Retinal pigment epithelial cell (primary cell): Measurements from ENCODE around the gene ZNF764.

Source experiments
- DNase-seq: peaks from one replicate; pipeline ENCODE4 v3.0.0-alpha.2; 2010; ENCODE audit warnings: low read depth
- H3K4me3 ChIP-seq: 2 replicates; pipeline ENCODE4 v1.5.1; 2011; ENCODE audit warnings: mild to moderate bottlenecking, low read length, control low read depth, moderate library complexity
- TF ChIP-seq, protein P1 (sequence below): conservative IDR thresholded peaks from 2 replicates; pipeline ENCODE4 v1.5.1; 2011; ENCODE audit warnings: low read depth, low read length, control low read depth, inconsistent platforms

The ZNF764 gene

DNA sequence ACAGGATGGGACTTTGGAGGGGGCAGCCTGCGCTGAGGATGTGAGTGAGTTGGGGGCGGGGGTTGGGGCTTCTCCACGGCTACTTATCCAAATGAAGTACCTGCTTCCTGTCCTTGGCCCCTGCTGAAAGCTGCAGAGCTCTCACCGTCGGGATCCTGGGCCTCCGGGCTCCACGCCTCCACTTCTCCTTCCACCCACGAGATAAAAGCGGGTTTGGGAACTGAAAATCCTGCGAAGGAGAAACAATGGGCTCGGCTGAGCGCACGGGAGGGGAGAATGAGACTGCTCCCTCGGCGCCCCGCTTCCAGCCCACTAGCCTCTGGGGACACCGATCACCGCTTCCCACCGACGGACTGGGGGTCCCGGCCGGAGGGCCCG is 26.8 kb upstream of the ZNF764 start:
- peak overlapping the region; percentile 57 for H3K4me3 ChIP-seq
- DNase-seq = no peak
- TF ChIP-seq, protein P1, sequence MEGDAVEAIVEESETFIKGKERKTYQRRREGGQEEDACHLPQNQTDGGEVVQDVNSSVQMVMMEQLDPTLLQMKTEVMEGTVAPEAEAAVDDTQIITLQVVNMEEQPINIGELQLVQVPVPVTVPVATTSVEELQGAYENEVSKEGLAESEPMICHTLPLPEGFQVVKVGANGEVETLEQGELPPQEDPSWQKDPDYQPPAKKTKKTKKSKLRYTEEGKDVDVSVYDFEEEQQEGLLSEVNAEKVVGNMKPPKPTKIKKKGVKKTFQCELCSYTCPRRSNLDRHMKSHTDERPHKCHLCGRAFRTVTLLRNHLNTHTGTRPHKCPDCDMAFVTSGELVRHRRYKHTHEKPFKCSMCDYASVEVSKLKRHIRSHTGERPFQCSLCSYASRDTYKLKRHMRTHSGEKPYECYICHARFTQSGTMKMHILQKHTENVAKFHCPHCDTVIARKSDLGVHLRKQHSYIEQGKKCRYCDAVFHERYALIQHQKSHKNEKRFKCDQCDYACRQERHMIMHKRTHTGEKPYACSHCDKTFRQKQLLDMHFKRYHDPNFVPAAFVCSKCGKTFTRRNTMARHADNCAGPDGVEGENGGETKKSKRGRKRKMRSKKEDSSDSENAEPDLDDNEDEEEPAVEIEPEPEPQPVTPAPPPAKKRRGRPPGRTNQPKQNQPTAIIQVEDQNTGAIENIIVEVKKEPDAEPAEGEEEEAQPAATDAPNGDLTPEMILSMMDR = no peak

DNA sequence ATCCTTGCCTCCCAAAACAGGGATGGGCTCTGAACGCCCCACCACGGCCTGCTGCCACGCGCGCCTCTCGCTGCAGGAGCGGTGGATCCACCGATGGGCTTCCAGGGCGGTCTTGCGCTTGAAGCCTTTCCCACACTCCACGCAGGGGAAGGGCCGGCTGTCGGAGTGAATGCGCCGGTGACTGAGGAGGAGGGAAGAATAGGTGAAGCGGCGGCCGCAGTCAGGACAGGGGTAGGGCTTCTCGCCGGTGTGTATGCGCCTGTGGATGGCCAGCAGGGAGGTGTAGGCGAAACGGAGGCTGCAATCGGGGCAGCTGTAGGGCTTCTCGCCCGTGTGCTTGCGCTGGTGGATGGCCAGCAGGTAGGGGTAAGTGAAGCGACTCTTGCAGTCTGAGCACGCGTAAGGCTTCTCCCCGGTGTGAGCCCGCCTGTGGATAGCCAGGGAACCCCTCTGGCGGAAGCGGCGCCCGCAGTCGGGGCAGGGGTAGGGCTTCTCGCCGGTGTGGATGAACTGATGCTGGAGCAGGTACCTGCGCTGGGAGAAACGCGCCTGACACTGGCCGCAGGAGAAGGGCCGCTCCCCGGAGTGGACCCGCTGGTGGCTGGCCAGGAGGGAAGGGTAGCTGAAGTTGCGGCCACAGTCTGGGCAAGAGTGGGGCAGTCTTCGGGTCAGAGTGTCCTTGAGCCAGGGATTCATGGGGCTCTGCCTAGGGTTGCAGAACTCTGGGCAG is 24.6 kb upstream of the ZNF764 start:
- no peak for DNase-seq
- H3K4me3 ChIP-seq = no peak overlapping the region
- TF ChIP-seq, protein P1 = no peak

GRCh38 chr16:30581457-30581856 is 23.3 kb upstream of the ZNF764 start:
- H3K4me3 ChIP-seq = no peak overlapping the region
- DNase-seq = no peak
- TF ChIP-seq, protein P1 = no peak

- H3K4me3 ChIP-seq = no peak overlapping the region
- TF ChIP-seq, protein P1 = no peak
- DNase-seq = no peak
These were observed 16.5 kb upstream of the ZNF764 start for GRCh38 chr16:30574678-30575077.

GRCh38 chr16:30571445-30572322 is 13.5 kb upstream of the ZNF764 start, which contains the start of gene ZNF688:
Gene ZNF688, minus strand, starts transcription at chr16:30571714. Its CDS starts 85 bp downstream, at chr16:30571629.
- peak; percentile 95 for DNase-seq
- H3K4me3 ChIP-seq = peak within 1 kb of the TSS; percentile 73
- TF ChIP-seq, protein P1 = no peak

- H3K4me3 ChIP-seq = peak overlapping the region; percentile 73
- no peak for DNase-seq
- TF ChIP-seq, protein P1 = no peak
These were observed 12.7 kb upstream of the ZNF764 start for GRCh38 chr16:30570636-30571444.
